ENCODE results near the gene MYO3B.

Gene MYO3B, protein sequence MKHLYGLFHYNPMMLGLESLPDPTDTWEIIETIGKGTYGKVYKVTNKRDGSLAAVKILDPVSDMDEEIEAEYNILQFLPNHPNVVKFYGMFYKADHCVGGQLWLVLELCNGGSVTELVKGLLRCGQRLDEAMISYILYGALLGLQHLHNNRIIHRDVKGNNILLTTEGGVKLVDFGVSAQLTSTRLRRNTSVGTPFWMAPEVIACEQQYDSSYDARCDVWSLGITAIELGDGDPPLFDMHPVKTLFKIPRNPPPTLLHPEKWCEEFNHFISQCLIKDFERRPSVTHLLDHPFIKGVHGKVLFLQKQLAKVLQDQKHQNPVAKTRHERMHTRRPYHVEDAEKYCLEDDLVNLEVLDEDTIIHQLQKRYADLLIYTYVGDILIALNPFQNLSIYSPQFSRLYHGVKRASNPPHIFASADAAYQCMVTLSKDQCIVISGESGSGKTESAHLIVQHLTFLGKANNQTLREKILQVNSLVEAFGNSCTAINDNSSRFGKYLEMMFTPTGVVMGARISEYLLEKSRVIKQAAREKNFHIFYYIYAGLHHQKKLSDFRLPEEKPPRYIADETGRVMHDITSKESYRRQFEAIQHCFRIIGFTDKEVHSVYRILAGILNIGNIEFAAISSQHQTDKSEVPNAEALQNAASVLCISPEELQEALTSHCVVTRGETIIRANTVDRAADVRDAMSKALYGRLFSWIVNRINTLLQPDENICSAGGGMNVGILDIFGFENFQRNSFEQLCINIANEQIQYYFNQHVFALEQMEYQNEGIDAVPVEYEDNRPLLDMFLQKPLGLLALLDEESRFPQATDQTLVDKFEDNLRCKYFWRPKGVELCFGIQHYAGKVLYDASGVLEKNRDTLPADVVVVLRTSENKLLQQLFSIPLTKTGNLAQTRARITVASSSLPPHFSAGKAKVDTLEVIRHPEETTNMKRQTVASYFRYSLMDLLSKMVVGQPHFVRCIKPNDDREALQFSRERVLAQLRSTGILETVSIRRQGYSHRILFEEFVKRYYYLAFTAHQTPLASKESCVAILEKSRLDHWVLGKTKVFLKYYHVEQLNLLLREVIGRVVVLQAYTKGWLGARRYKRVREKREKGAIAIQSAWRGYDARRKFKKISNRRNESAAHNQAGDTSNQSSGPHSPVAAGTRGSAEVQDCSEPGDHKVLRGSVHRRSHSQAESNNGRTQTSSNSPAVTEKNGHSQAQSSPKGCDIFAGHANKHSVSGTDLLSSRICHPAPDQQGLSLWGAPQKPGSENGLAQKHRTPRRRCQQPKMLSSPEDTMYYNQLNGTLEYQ (N-terminal part only)

DNA sequence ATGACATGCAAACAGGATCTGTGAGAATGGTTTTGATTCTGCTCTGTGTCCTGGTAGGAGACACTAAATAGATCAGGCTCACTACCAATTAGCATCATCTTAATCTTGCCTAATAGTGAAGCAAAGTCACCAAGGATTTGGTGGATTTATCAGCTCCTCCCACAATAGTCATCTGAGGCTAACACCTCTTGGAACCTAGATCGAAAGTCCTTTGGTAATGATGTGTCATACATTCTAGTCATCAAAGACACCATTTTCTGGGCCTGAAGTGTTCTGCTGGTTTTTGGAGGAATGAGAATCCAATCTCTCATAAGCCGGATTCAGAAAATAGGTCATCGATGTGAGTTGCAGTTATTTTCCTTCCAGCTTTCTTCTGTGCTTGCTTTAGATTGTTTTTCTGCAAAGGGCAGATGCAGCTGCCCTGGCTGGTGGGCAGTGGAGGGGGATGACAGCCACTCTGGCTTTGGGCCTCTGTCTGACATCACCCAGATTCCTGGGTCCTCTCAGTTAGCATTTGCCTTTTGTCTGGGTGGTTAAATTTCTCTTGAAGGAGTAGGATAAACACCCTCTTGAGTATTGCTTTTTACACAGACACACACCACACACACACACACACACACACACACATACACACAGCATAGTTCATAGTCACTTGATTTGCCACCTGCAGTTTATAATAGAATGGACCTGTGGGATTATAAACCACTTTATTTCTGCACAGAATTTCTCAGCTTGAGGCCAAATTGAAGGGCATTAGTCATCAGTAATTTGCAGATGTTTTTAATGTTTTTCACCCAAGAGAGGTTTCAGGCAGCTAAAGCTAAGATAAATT is at the start of gene MYO3B:
MYO3B (plus strand) TSS at position 198 of the 832 bp plus-strand sequence; CDS start at position 339, 141 bp downstream.
- DNase-seq (ENCODE audit: low read depth, low spot score), result peak; percentile 68

DNA sequence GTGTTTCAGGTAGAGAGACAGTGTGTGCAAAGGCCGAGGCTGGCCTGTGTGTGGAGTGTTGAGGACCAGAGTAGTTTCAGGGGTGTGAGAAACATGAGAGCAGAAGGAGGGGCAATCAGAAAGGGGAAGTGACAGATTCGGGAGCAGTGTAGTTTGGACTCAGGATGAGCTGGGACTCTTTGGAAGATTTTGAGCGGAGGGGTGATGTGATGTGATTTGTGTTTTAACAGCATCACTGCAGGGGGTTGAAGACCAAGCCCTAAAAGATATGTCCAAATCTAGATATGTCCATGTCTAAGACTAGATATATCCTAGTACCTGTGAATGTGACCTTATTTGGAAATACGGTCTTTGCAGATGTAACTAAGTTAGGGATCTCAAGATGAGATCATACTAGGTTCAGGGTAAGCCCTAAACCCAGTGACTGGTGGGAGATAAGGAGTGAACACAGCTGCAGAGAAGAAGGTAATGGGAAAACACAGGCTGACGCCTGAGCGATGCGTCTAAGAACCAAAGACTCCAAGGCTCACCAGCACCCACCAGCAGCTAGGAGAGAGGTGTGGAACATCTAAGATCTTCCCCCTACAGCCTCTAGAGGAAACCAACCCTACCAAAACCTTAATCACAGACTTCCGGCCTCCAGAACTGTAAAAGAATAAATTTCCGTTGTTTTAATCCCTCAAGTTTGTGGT is 38.5 kb upstream of the MYO3B start:
- DNase-seq (ENCODE audit: low read depth, low spot score), result no peak

DNA sequence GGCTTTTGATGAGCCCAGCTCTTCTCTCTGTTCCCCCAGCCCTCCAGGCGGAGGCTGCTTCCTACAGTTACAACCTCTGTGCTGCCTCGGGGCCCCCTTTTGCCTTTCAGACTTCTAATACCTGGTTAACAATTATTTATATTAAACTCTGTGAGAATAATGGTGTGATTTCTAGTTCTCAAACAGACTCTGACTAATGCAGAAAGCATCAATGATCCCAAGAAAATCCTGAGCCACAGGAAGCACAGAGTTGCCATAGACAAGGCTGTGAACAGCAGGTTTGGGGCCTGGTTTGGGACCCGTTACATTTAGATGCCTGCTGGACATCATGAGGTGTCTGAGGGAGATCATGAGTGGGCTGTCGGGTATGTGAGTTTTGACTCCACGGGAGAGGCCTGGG is 37.4 kb upstream of the MYO3B start:
- DNase-seq (ENCODE audit: low read depth, low spot score), result no peak

DNA sequence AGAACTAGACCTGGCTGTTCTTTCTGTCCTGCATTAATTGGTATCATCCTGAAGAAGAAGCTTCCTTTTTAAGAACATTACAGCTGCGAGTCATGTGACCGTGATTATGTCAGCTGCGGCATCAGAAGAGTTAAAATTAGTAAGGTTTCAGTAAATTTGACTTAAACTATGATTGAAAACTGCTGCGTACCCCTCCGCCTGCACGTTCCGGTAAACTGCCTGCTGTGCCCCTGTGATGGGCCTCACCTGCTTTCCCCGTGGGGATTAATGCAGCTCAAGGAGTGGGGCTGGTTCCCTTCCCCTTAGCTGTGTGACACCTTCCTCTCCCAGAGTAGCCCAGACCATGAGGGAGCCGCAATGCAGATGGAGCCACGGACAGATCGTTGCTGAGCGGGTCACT is 36.1 kb upstream of the MYO3B start:
- DNase-seq (ENCODE audit: low read depth, low spot score), result no peak

DNA sequence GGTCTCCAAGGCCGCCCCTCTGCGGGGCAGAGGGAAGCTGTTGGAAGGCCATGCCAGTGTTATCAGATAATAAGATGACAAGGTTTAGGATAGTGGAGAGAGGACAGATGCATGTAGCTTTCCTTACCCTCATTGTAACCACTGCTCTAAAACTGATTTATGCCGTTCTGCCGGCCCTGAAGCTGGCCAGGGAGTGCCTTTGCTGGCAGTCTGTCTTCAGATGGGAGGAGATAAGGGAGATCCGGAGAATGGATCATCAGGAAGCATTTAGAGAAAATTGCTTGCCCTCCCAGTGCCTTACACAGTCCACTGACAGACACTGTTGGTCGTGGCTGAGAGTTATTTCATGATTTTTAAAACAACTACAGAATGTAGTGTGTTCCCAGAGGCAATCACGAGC is 35.4 kb upstream of the MYO3B start:
- DNase-seq (ENCODE audit: low read depth, low spot score), result no peak

DNA sequence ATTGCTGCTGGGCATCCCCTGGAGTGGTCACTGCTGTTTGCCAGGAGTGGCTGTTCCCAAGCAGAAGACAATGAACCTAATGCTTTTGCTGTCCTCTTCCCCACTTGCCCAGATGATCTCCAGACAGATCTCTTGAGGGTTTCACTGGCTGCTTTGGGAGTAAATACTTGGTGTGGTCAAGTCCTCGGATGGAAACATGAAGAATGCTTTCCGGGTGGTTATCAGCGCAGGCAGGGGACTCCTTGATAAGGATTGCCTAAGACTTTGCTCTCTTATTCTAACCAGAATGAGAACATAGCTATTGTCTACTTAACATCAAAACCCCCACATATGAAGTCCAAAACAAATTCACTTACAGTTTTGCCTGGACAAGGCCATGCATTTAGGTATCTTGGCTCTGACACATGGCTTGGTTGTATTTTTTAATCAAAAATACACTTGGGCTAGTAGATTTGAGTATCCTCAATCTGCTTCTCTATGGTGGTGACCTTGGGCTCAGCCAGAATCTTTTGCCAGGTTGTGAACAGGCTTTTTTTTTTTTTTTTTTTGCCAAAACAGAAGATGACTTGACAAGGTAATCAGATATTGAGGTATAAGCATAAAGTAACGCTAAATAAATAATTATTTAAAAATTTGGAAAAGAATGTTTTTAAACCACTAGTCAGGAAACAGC is 34.8 kb upstream of the MYO3B start:
- no peak for DNase-seq (ENCODE audit: low read depth, low spot score)

DNA sequence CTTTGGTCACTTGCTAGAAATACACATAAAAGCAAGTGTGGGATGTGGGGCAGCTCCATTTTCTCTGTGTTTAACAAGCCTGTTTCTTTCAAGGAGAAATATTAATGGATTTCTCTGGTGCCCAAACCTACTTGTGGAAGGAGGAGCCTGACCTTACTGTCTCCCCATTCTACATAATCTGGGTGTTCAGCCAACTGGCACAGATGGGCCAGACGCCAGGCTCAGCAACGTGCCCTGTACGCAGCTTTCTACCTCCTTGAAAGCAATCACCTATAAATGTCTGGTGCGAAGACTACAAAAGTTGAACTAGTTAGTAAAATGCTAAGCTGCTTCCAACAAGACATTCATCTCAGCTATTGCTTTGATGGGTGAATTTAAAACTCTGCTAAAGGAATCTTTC is 33.2 kb upstream of the MYO3B start:
- no peak for DNase-seq (ENCODE audit: low read depth, low spot score)

DNA sequence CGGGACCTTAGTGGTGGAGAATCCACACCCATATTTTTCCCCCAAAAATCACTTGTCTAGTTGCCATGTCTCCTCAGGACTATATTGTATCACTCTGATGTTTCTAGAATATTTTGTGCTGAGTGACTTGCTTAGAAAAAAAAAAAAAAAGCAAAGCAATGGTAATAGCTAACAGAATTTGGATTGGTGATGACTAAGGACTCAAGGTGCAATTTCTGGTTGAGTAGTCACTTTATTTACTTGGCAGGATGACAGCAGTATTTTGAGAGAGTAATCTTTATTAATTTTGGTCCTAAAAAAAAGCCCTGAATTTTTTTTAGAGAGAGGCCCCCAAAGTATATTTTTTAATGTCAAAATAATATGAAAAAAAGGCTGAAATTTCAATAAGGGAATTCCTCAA is 32.8 kb upstream of the MYO3B start:
- DNase-seq (ENCODE audit: low read depth, low spot score), result no peak

DNA sequence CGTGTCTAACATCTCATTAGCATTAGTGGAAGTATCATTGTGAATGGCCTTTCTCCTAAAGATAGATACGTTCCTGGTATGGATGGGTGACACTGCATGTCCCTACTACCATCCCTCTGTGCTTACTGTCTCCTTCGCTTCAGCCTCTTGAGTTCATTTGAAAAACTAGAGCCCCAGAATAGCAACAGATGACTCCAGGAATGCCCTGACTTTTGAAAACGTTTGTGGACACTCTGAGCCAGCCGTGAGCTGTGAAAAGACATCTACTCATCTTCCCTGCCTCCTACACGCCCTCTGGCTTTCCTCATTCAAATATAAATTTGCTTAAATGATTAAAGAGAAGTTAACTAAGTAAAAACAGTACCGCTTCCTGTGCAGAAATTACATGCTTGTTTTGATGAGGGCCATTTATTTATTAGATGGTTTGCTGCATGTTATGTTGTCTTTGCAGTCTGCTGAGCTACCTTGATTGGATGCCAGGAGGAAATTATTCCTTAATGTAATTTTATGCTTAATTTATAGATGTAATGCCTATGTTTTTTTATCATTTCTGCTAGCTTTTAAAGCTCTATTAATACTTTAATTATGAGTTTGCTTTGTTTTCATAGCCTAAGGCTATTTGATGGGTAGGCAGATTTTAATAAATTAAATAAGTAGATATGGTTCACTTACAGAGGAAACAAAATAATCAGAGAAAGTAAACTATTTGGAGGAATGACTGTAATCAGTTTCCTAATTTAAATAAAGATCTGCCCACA is 32.1 kb upstream of the MYO3B start:
- no peak for DNase-seq (ENCODE audit: low read depth, low spot score)

DNA sequence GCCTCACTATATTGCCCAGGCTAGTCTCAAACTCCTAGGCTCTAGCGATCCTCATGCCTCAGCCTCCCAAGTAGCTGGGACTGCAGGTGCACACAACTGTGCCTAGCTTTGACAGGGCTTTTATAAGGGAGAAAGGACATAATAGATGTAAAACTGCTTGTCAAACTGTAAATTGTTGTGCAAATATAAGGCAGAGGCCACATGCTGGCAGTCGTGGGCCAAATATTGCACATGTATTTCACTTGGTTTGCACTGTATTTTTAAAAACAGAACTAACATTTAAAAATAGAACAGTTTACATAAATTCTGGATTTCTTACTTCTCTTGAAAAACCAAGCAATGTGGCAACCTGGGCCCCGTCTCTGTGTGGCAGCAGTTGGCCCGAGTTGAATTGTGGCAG is 31.2 kb upstream of the MYO3B start:
- DNase-seq (ENCODE audit: low read depth, low spot score), result no peak

DNA sequence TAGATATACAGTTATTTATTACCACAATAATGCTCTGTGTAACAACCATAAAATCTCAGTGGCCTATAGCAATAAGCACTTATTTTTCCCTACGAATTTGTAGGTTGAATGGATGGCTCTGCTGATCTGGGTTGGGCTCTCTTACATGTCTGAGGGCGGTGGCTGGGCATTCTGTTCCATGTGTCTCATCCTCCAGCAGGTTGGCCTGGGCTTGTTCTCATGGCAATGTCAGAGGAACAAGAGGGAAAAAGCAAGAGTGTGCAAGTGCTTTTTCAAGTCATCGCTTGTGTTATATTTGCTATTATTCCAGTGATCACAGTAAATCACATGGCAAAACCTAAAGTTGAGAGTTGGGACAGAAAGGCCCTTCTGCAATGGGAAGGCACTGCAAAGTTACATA is 30.4 kb upstream of the MYO3B start:
- DNase-seq (ENCODE audit: low read depth, low spot score), result no peak

DNA sequence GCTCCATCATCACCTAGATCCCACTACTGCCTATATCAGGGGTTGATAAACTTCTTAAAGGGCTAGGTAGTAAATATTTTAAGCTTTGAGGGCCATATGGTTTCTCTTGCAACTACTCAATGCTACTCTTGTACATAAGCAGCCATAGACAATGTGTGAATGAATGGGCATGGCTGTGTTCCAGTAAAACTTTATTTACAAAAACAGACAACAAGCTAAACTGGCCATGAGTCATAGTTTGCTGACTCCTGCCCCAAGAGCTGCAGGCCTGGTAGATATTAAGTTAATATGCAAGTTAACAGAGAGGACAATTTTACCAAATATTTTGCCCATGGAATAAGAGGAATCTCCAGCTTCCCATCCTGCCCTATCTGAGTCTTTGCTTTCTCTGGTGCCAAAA is 29.8 kb upstream of the MYO3B start:
- no peak for DNase-seq (ENCODE audit: low read depth, low spot score)

DNA sequence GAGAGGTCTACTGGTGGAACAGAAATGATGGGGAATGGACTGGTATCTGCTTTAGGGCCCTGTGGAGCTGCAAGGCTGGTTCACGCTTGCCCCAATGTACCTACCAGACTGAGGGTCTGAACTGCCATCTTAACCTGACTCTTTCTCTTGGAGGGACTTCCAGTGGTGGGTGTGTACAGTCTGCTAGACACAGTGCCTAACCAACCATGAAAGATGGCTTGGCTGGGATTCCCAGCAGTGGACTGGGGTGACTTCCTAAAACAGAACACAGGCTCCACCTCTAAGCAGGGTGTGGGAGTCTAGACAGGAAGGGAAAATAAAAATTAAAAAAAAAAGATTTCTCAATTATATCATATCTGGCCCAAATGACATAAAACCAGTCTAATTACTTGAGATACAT is 25.5 kb upstream of the MYO3B start:
- DNase-seq (ENCODE audit: low read depth, low spot score), result no peak

DNA sequence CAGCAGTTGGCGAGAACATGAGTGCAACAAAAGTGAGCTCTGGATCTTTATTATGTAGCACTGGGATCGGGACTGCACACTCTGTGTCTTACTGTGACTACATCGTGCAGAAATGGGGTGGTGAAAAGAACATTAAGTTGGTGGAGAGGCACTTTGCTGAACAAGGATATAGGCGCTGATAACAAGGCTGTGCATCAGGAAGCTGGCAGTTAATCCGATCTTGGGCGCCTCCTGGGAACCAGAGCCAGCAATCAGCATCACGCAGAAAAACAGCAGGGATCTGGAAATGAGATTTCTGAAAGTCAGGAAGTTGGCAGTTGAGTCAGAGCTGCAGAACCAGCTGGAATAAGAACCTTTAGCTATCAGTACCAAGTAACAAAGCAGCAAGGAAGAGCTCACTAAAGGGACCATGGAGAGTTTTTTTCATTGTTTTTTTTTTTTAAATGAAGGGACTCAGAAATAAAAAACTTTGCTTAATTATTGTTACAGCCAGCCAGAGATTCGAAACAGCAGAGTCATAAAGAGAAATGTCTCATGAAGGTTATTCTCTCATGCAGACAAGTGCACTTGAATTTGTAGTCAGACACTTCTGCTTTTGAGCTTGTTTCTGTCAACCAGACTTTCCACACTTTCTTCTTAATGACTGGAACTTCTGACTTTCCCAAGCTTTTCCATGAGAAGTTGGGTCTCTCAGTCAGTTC is 22.8 kb upstream of the MYO3B start:
- DNase-seq (ENCODE audit: low read depth, low spot score), result peak; percentile 46

DNA sequence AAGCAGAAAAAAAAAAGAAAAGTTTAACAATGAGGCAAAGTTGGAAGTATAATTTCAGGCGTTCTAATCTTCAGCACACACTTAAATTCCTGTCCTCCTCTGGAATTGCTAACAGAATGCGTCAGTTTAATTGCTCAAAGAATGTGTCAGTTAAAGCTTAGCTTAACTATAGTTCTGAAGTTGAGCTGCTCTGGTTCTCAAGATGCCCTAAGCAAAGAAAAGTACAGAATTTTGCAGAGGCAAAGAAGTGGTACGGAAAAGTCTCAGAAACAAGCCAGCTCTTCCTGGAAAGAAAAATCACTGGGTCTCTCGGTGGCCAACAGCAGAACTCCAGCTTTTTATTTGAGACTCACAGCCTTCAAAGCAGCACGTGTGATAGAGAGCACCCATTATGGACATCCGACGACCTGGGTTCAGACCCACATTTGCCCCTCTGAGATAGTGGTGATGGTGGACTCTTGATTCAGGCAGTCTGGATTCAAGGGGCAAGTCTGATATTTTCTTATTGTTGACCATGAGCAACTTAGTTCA is 22.2 kb upstream of the MYO3B start:
- DNase-seq (ENCODE audit: low read depth, low spot score), result no peak

DNA sequence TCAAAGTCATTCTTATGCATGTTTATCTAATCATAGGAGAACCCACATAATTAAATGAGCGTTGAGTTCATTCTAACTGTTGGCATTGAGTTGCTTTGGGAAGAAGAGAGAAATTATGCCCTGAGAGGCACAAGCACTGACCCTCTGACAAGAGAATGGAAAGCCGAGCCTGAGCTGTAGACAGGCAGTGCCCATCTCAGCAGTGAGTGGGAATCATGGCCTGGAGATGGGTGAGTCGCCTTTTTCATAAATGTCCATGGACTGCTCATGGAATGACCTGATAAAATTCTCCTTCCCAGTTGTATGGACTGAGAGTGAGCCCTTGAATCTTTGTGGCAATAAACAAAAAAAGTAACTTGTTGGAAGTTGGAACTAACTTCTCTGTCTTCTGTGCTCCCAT is 21.4 kb upstream of the MYO3B start:
- DNase-seq (ENCODE audit: low read depth, low spot score), result no peak

DNA sequence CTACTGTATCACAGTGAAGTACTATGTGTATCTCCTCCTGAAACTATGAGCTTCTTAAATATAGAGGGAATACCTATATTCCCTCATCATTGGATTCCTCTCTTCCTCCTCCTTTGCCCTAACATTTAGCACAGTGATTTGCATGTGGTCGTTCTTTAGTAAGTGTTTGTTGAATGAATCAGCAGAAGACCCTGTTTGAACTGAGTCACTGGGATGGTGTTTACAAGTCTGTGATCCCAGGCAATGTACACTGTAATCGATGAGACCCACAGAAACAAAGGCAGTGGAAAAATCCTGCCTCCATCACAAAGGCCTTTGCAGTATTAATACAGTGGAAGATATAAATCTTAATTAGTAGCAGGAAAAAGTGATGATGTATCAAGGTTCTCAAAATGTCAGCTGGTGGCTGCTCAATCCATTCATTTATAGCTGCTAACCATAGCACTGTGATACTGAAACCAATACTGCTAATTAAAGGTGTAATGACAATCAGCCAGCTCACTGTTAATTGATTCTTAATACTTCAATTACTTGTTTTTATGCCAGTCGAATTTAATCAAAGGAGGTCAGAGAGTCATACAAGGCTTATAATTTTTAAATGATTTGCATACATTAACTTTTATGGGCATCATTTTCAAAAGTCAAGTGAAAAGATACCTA is 20.8 kb upstream of the MYO3B start:
- DNase-seq (ENCODE audit: low read depth, low spot score), result no peak

DNA sequence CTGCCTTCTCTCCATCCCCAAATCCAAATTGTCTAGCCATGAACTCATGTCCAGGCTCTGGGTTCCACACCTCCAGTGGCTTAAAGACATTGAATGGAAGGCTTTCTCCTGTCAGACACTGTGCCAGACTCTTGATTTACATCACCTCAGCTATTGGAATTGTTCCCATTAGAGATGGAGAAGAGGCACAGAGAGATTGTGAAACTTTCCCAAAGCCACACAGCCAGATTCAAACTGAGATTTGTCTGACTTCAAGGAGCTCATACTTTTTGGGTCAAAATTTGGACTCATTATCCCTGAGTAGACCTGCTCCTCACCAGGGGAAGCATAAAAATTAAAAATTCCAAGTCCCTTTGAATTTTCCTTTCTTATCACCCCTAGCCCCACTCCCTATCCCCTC is 18.9 kb upstream of the MYO3B start:
- DNase-seq (ENCODE audit: low read depth, low spot score), result no peak

Measured in brain pericyte (primary cell).